Natural killer cell treated with Interleukin-12 subunit alpha and Interleukin-12 subunit beta and Interleukin-15 and Interleukin-18, amount 100 ng/mL, for 72 hours (primary cell): Measurements from ENCODE around the gene NOX4. TPM values are rescaled to one million over a fixed set of nuclear protein-coding genes. Genes with fewer than 3 reads are reported as not detected.
"Not testable (repeated sequence)": the region's sequence is repeated elsewhere in the genome, so short reads cannot be mapped to it uniquely, and the experiment has no call there.

Experiments
- ATAC-seq, 2 donors: fragments of 150-1000 bp; cut with Tn5 transposase in 1 of 2; sonication (Bioruptor Pico), chemical (Tn5 transposase) in 1 of 2; 2 replicates each; pipeline ENCODE4 v1.10.0; 2021
- DNase-seq: peaks from one replicate; pipeline ENCODE4 v3.0.0; 2022; ENCODE audit warnings: low spot score
- H3K27ac Mint-ChIP-seq, 2 donors: 1 replicate in 1 of 2; 2 replicates in 1 of 2; pipeline ENCODE4 v1.8.0; 2022; ENCODE audit warnings: mixed read lengths in 2 of 2, mild to moderate bottlenecking in 1 of 2, moderate library complexity in 1 of 2
- H3K27me3 Mint-ChIP-seq, 2 donors: 1 replicate in 1 of 2; 2 replicates in 1 of 2; pipeline ENCODE4 v1.8.0; 2022; ENCODE audit warnings: mixed read lengths in 2 of 2
- H3K36me3 Mint-ChIP-seq: one replicate; pipeline ENCODE4 v1.8.0; 2022; ENCODE audit warnings: mixed read lengths
- H3K4me1 Mint-ChIP-seq, 2 donors: 1 replicate in 1 of 2; 2 replicates in 1 of 2; pipeline ENCODE4 v1.8.0; 2022; ENCODE audit warnings: low read depth in 2 of 2, mixed read lengths in 2 of 2, mild to moderate bottlenecking in 1 of 2
- H3K4me3 Mint-ChIP-seq: one replicate; pipeline ENCODE4 v1.8.0; 2022; ENCODE audit warnings: mixed read lengths
- H3K9me3 Mint-ChIP-seq: 2 replicates; pipeline ENCODE4 v1.8.0; 2022; ENCODE audit warnings: mixed read lengths
- total RNA-seq, 2 donors: library from RNA; stranded (reverse); gene quantifications; one replicate each; pipeline ENCODE4 v1.2.3, GENCODE V29; 2022

Gene NOX4
- total RNA-seq, 2 donors from 2014 or later = not detected

- H3K36me3 Mint-ChIP-seq = no peaks in the 10 kb centered on the region
- H3K4me1 Mint-ChIP-seq = no peaks in the 10 kb centered on the region
- no peak overlapping the region for H3K27ac Mint-ChIP-seq
- no peaks in the 10 kb centered on the region for H3K27me3 Mint-ChIP-seq
- H3K4me3 Mint-ChIP-seq = no peak overlapping the region
- DNase-seq (no peak), ATAC-seq (no peak)
- no peaks in the 10 kb centered on the region for H3K9me3 Mint-ChIP-seq
Measured at GRCh38 chr11:89293965-89294679, 197.1 kb downstream of the NOX4 start.

- DNase-seq, H3K4me1 Mint-ChIP-seq, H3K9me3 Mint-ChIP-seq, H3K4me3 Mint-ChIP-seq, H3K36me3 Mint-ChIP-seq, ATAC-seq, H3K27ac Mint-ChIP-seq, H3K27me3 Mint-ChIP-seq: not testable (repeated sequence)
Measured at GRCh38 chr11:89288004-89288403, 203.2 kb downstream of the NOX4 start.

- not testable (repeated sequence) for H3K9me3 Mint-ChIP-seq, H3K27ac Mint-ChIP-seq, DNase-seq, H3K4me3 Mint-ChIP-seq, H3K36me3 Mint-ChIP-seq, H3K4me1 Mint-ChIP-seq, ATAC-seq, H3K27me3 Mint-ChIP-seq
Measured at GRCh38 chr11:89286601-89287000, 204.6 kb downstream of the NOX4 start.

- H3K4me3 Mint-ChIP-seq, ATAC-seq, DNase-seq, H3K4me1 Mint-ChIP-seq, H3K27ac Mint-ChIP-seq, H3K36me3 Mint-ChIP-seq, H3K27me3 Mint-ChIP-seq: not testable (repeated sequence)
- peaks cover 24% of the 10 kb centered on the region for H3K9me3 Mint-ChIP-seq
Measured at GRCh38 chr11:89281032-89281677, 210.0 kb downstream of the NOX4 start.

GRCh38 chr11:89279176-89279575, 212.0 kb downstream of the NOX4 start:
- Mint-ChIP-seq H3K27me3 (no peaks in the 10 kb centered on the region), H3K9me3 (peaks cover 29% of the 10 kb centered on the region), H3K27ac (no peak overlapping the region), H3K4me3 (no peak overlapping the region), H3K36me3 (peaks cover 4% of the 10 kb centered on the region), H3K4me1 (no peaks in the 10 kb centered on the region)
- DNase-seq (no peak), ATAC-seq (no peak)

GRCh38 chr11:89275966-89276365, 215.2 kb downstream of the NOX4 start:
- no peak for ATAC-seq
- no peak overlapping the region for H3K4me3 Mint-ChIP-seq
- no peaks in the 10 kb centered on the region for H3K4me1 Mint-ChIP-seq
- no peak for DNase-seq
- H3K27me3 Mint-ChIP-seq = no peaks in the 10 kb centered on the region
- H3K36me3 Mint-ChIP-seq = peaks cover 3% of the 10 kb centered on the region
- no peak overlapping the region for H3K27ac Mint-ChIP-seq
- peaks cover 27% of the 10 kb centered on the region for H3K9me3 Mint-ChIP-seq

Other genes starting within 250 kb of the NOX4 start
- not detected for gene TRIM77, start 218.9 kb upstream of the NOX4 start, total RNA-seq